Stimulated activated CD8-positive, alpha-beta memory T cell treated with anti-CD3 and anti-CD28 coated beads, Interleukin-4, amount 100 ng/mL, for 1 hour (primary cell): Measurements from ENCODE around the gene SCYL3.
"Not testable (repeated sequence)": the region's sequence is repeated elsewhere in the genome, so short reads cannot be mapped to it uniquely, and the experiment has no call there.

Source experiments
- DNase-seq, 2 donors: peaks; one replicate each; pipeline ENCODE4 v3.0.0-alpha.2; 2020; ENCODE audit warnings: low read depth in 2 of 2, low spot score in 1 of 2

SCYL3 gene

DNA sequence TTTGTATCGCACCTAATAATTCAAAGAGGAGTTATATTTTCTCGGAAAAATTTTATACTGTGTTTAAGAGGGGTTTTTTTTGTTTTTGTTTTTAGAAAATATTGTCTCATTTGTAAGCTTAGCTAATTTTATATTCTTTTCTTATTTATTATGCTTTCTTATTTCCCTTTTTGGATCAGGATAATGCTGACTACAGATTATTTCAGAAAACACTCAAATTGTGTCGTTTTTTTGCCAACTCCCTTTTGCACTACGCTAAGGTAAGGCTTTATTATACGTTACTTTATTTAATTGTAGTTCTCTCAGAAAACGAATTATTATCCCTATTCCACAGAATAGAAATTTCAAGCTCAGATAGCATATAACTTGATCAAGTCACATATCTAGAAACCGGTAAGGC, 72.2 kb downstream of the SCYL3 start:
- no peak for DNase-seq

DNA sequence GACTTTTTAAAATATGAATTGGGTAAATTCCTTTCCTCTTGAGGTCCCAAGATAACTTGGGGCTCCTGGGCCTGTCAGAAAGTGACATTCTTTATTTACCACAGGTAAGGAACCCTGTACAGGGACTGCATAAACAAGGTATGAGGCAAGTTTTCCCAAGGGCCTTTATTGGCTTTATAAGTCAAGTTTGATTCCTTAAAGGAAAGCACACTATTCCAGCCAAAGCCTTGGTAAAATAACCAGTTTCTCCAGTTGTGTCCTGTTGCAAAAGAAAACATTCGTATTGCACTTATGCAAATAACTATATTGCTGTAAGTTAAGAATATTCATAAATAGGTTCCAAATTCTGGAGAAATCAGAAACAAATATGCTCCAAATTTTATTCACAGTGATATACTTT, 77.1 kb downstream of the SCYL3 start:
- DNase-seq: no peak

DNA sequence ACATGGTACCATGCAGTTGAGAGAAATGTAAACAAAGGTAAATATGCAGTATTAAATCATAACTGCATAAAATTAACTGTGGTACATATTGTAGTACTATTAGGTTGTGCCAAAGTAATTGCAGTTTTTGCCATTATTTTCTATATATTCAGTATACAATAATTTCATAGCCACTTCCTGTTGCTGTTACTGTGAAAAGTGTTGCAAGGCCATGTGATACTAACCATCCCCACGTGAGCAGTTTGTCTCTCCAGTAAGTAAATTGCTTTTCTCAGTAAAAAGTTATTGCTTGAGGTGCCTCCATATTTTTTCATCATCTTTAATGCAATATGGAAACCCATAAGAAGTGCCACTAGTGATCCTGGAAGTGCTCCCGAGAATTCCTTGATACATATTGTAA, 79.4 kb downstream of the SCYL3 start:
- DNase-seq: no peak

DNA sequence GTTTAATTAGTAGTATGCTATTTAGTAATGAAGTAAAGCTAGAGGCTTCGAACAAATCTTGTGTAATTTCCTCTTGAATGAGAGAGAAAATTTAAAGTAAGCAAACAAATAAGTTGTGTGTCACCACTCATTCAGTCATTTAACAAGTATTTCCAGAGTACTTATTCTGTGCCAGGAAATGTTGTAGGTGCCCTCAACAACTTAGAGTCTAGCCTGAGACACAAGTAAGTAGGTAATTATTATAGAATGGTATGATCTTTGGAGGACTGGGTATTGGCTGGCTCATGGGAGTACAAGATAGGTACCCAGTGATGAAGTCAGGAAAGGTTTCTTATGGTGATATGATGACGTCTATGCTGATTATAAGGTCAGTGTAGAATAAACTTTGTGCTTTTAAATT, 81.6 kb downstream of the SCYL3 start:
- no peak for DNase-seq

DNA sequence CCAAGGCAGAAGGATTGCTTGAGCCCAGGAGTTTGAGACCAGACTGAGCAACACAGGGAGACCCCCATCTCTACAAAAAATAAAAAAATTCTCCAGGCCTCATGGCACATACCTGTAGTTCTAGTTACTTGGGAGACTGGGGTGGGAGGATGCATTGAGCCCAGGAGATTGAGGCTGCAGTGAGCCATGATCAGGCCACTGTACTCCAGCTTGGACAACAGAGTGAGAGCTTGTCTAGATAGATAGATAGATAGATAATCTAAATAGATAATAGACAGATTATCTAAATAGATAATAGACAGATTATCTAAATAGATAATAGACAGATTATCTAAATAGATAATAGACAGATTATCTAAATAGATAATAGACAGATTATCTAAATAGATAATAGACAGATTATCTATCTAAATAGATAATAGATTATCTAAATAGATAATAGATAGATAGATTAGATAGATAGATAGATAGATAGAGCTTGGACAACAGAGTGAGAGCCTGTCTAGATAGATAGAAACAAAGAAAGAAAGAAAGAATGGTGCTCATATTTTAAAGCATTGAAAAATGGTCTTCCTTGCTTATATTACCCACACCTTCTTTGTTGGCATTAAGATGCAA, 82.2 kb downstream of the SCYL3 start:
- not testable (repeated sequence) for DNase-seq

DNA sequence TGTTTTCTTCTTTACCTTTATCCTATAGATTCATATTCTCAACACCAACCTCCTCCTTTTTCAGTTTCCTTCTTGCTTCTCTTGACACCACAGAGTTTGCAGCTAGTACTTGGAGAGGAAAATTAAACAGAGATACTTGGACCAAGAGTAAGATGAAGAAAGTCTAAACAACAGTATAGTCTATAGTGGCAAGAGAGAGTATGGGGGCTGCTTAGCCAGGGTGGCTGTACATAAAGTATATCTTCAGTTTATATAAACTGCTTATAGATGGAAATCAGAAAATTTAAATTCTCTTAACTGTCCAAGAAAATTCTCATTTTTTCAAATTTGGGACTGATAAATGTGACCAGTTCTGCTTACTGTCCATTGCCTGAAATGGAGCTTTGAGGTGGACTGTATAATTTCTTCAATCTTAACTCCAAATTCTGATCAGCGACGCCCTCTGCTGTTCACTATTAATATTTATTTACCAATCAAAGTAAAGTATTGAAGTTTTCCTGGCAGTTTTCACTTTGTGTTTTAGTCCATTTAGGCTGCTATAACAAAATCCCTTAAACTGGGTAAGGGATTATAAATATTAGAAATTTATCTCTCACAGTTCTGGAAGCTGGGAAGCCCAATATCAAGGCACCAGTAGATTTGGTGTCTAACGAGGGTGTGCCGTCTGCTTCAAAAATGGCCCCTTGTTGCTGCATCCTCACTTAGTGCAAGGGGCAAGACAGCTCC, 84.2 kb downstream of the SCYL3 start:
- no peak for DNase-seq

DNA sequence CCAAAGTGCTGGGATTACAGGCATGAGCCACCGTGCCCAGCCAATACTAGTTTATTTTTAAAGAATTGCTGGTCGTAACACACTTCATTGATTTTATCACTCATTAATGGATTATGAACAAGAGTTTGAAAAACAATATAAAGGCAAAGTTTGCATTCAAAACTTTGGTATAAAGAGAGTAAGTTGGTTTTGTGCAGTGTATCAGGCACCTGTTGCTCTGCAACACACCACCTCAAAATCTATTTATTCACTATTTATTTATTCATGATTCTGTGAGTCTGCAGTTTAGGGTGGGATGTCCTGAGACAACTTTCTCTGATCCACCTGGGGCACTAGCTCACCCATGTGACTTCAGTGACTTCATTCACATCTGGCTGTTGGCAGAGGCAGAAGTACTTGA, 88.8 kb downstream of the SCYL3 start:
- no peak for DNase-seq

DNA sequence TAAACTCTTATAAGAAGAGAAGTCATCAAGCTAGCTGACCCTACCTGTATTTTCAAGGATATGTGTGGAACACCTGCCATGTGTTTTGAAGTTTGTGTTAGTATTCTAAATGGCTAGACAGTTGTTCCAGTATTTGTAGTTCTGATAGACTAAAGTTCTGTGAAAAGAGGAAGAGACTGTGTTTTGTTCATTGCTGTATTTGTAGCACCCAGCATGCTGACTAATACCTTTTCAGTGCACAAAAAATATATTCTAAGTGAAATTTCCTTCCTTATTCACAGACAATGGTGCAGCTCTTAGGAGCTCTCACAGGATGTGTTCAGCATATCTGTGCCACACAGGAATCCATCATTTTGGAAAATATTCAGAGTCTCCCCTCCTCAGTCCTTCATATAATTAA, 90.8 kb downstream of the SCYL3 start:
- DNase-seq: no peak
